Liver (tissue), 9 donors: Measurements from ENCODE around the gene LYRM7. TPM values are rescaled to one million over a fixed set of nuclear protein-coding genes. Genes with fewer than 3 reads are reported as not detected.
A peak's percentile ranks its signal among the peaks of the same experiment; 100 is the strongest.

Experiments
- DNase-seq: peaks from one replicate; pipeline ENCODE4 v3.0.0-alpha.2; 2017; ENCODE audit warnings: low spot score
- H3K27ac ChIP-seq, 2 donors: one replicate each; pipeline ENCODE4 v1.7.0; 2013; ENCODE audit warnings: inconsistent platforms in 2 of 2, low read length in 2 of 2, control low read depth in 1 of 2, low read depth in 1 of 2, mild to moderate bottlenecking in 1 of 2
- H3K27me3 ChIP-seq, 4 donors: one replicate each; pipeline versions ENCODE4 v1.6.1 to v1.7.0; 2013; ENCODE audit warnings: low read length in 3 of 4, inconsistent platforms in 1 of 4, mild to moderate bottlenecking in 1 of 4, moderate library complexity in 1 of 4; ENCODE audit not compliant: control insufficient read depth in 4 of 4, insufficient read depth in 4 of 4
- H3K36me3 ChIP-seq, 4 donors: one replicate each; pipeline versions ENCODE4 v1.6.1 to v1.7.0; 2013; ENCODE audit warnings: low read length in 3 of 4, mild to moderate bottlenecking in 3 of 4, low read depth in 1 of 4, moderate library complexity in 1 of 4; ENCODE audit not compliant: control insufficient read depth in 4 of 4, insufficient read depth in 3 of 4
- H3K4me1 ChIP-seq, 4 donors: one replicate each; pipeline versions ENCODE4 v1.6.1 to v1.7.0; 2013; ENCODE audit warnings: low read length in 3 of 4, mild to moderate bottlenecking in 3 of 4, moderate library complexity in 1 of 4; ENCODE audit not compliant: control insufficient read depth in 4 of 4, insufficient read depth in 4 of 4
- H3K4me3 ChIP-seq, 3 donors: one replicate each; pipeline versions ENCODE4 v1.6.1 to v1.7.0; 2013; ENCODE audit warnings: low read length in 3 of 3, control low read depth in 1 of 3, low read depth in 1 of 3, mild to moderate bottlenecking in 1 of 3
- H3K9ac ChIP-seq, 2 donors: one replicate each; pipeline ENCODE4 v1.7.0; 2013; ENCODE audit warnings: low read length in 2 of 2, mild to moderate bottlenecking in 2 of 2, moderate library complexity in 2 of 2, control low read depth in 1 of 2, low read depth in 1 of 2
- H3K9me3 ChIP-seq, 4 donors: one replicate each; pipeline versions ENCODE4 v1.6.1 to v1.7.0; 2013; ENCODE audit warnings: low read length in 3 of 4; ENCODE audit not compliant: control insufficient read depth in 4 of 4
- ATF3 ChIP-seq: IDR thresholded peaks from 2 replicates; pipeline ENCODE4 v1.6.1; 2016; ENCODE audit warnings: antibody characterized with exemption
- CTCF ChIP-seq: fragments of 150-350 bp; IDR thresholded peaks from 2 replicates; pipeline ENCODE4 v1.5.1; 2017; ENCODE audit warnings: improper control_type of control experiment, low read depth, low read length; ENCODE audit not compliant: missing input control
- EGR1 ChIP-seq, 2 donors: IDR thresholded peaks; 2 replicates each; pipeline ENCODE4 v1.6.1; 2016 to 2018; ENCODE audit warnings: antibody characterized with exemption in 2 of 2, low read depth in 2 of 2
- FOXA1 ChIP-seq: IDR thresholded peaks from 2 replicates; pipeline ENCODE4 v1.6.1; 2016; ENCODE audit warnings: antibody characterized with exemption
- FOXA2 ChIP-seq: IDR thresholded peaks from 2 replicates; pipeline ENCODE4 v1.6.1; 2016; ENCODE audit warnings: antibody characterized with exemption
- GABPA ChIP-seq, 2 donors: IDR thresholded peaks in 1 of 2; conservative IDR thresholded peaks in 1 of 2; 2 replicates each; pipeline ENCODE4 v1.6.1; 2016; ENCODE audit warnings: antibody characterized with exemption in 2 of 2, mild to moderate bottlenecking in 1 of 2, moderate library complexity in 1 of 2
- HNF4A ChIP-seq, 2 donors: conservative IDR thresholded peaks; 2 replicates each; pipeline ENCODE4 v1.6.1; 2016; ENCODE audit warnings: antibody characterized with exemption in 2 of 2, mild to moderate bottlenecking in 2 of 2
- HNF4G ChIP-seq: IDR thresholded peaks from 2 replicates; pipeline ENCODE4 v1.6.1; 2016; ENCODE audit warnings: antibody characterized with exemption
- JUND ChIP-seq, 2 donors: IDR thresholded peaks; 2 replicates each; pipeline ENCODE4 v1.6.1; 2016; ENCODE audit warnings: antibody characterized with exemption in 2 of 2
- MAX ChIP-seq: IDR thresholded peaks from 2 replicates; pipeline ENCODE4 v1.6.1; 2016; ENCODE audit warnings: antibody characterized with exemption
- NR2F2 ChIP-seq: IDR thresholded peaks from 2 replicates; pipeline ENCODE4 v1.6.1; 2016; ENCODE audit warnings: antibody characterized with exemption
- RAD21 ChIP-seq, 2 donors: IDR thresholded peaks; 2 replicates each; pipeline ENCODE4 v1.6.1; 2016; ENCODE audit warnings: antibody characterized with exemption in 2 of 2, mild to moderate bottlenecking in 2 of 2
- REST ChIP-seq: IDR thresholded peaks from 2 replicates; pipeline ENCODE4 v1.6.1; 2016; ENCODE audit warnings: antibody characterized with exemption, mild to moderate bottlenecking
- RXRA ChIP-seq, 2 donors: IDR thresholded peaks; 2 replicates each; pipeline ENCODE4 v1.6.1; 2017 to 2018; ENCODE audit warnings: antibody characterized with exemption in 2 of 2, mild to moderate bottlenecking in 1 of 2
- SP1 ChIP-seq: IDR thresholded peaks from 2 replicates; pipeline ENCODE4 v1.6.1; 2018; ENCODE audit warnings: antibody characterized with exemption, mild to moderate bottlenecking
- TAF1 ChIP-seq: conservative IDR thresholded peaks from 2 replicates; pipeline ENCODE4 v1.6.1; 2016; ENCODE audit warnings: antibody characterized with exemption, mild to moderate bottlenecking
- YY1 ChIP-seq: IDR thresholded peaks from 2 replicates; pipeline ENCODE4 v1.6.1; 2016; ENCODE audit warnings: antibody characterized with exemption, mild to moderate bottlenecking
- ZBTB33 ChIP-seq: IDR thresholded peaks from 2 replicates; pipeline ENCODE4 v1.6.1; 2016; ENCODE audit warnings: antibody characterized with exemption
- WGBS: extraction: QIAGEN DNeasy Blood & Tissue Kit; methylation state at CpG from one replicate; pipeline ENCODE4 v1.1.7; 2013; 5-methylcytosine and 5-hydroxymethylcytosine counted together
- polyA plus RNA-seq, 2 donors: library from polyadenylated mRNA; stranded (reverse) in 1 of 2; unstranded in 1 of 2; fragments of 200-250 nt in 1 of 2; fragments of >200 nt in 1 of 2; fragmentation: Nextera tagmentation in 1 of 2; extraction: Ambion mirVana in 1 of 2; gene quantifications; one replicate each; pipeline versions ENCODE4 v1.2.1 to v1.2.3, GENCODE V29; 2013 to 2015
- total RNA-seq, 2 donors: library from RNA; depleted of rRNA; stranded (reverse); fragments of >200 nt; gene quantifications; one replicate each; pipeline ENCODE4 v1.2.3, GENCODE V29; 2014
- donor health status: healthy.
- donor health status: healthy.
- donor health status: healthy.
- donor health status: healthy.
- donor health status: healthy.

Gene LYRM7
- total and polyA plus RNA-seq, 4 donors, result 2.3 to 7.5 (median 5.8) TPM

GRCh38 chr5:131163276-131164119, 7.2 kb upstream of the LYRM7 start:
- peak overlapping the region; percentile 83 to 92 (median 90) for H3K4me3 ChIP-seq
- peaks cover 2 to 37% (median 22%) of the 10 kb centered on the region in 4 donors for H3K4me1 ChIP-seq
- no peak for DNase-seq
- TF ChIP-seq JUND (IDR thresholded peaks at IDR 0.05) (no peak), SP1 (peak; percentile 54), FOXA2 (no peak), TAF1 (no peak), ZBTB33 (peak; percentile 41), RXRA (IDR thresholded peaks at IDR 0.05) (peak; percentile 46 to 54), RAD21 (IDR thresholded peaks at IDR 0.05) (peak in 1 of 2 donors; percentile 28), HNF4G (peak; percentile 80), HNF4A (conservative IDR thresholded peaks at IDR 0.05) (peak; percentile 98), CTCF (no peak), MAX (peak; percentile 48), ATF3 (peak; percentile 11), GABPA (IDR thresholded peaks at IDR 0.05 in 1 of 2, conservative IDR thresholded peaks at IDR 0.05 in 1 of 2) (peak; percentile 45 to 78), REST (peak; percentile 52), EGR1 (IDR thresholded peaks at IDR 0.05; ENCODE audit: low read depth in 2 of 2) (no peak), FOXA1 (no peak), NR2F2 (no peak), YY1 (peak; percentile 79)
- H3K36me3 ChIP-seq, result peaks cover 2 to 38% (median 25%) of the 10 kb centered on the region in 4 donors
- peak overlapping the region; percentile 93 to 99 for H3K9ac ChIP-seq
- H3K9me3 ChIP-seq, result no peaks in the 10 kb centered on the region
- peak overlapping the region; percentile 91 to 97 for H3K27ac ChIP-seq
- H3K27me3 ChIP-seq, result no peaks in the 10 kb centered on the region
- WGBS, result 5% methylated on average over 9 of the region's 9 CpGs
